Esophagus muscularis mucosa (tissue), 4 donors: Measurements from ENCODE around the gene RAVER2. TPM values are rescaled to one million over a fixed set of nuclear protein-coding genes. Genes with fewer than 3 reads are reported as not detected.

ENCODE experiments used
- DNase-seq: peaks from one replicate; pipeline ENCODE4 v3.0.0-alpha.2; 2017; ENCODE audit errors: extremely low spot score
- H3K27ac ChIP-seq, 4 donors: fragments of 200-600 bp; sonication (generic); replicated peaks in 1 of 4; 1 replicate in 3 of 4; 2 replicates in 1 of 4; pipeline ENCODE4 v1.5.1; 2016 to 2019; ENCODE audit warnings: mild to moderate bottlenecking in 1 of 4
- H3K27me3 ChIP-seq, 4 donors: fragments of 200-600 bp; sonication (generic); one replicate each; pipeline versions ENCODE4 v1.5.1 to v1.6.0; 2016 to 2019
- H3K36me3 ChIP-seq, 4 donors: fragments of 200-600 bp; sonication (generic); one replicate each; pipeline ENCODE4 v1.5.1; 2016 to 2019
- H3K4me1 ChIP-seq, 4 donors: fragments of 200-600 bp; sonication (generic); one replicate each; pipeline ENCODE4 v1.5.1; 2016 to 2019
- H3K4me3 ChIP-seq, 4 donors: fragments of 200-600 bp; sonication (generic); 1 replicate in 2 of 4; 2 replicates in 2 of 4; pipeline ENCODE4 v1.5.1; 2016 to 2019; ENCODE audit warnings: mild to moderate bottlenecking in 4 of 4, moderate library complexity in 1 of 4
- H3K9me3 ChIP-seq, 4 donors: fragments of 200-600 bp; sonication (generic); 1 replicate in 3 of 4; 2 replicates in 1 of 4; pipeline ENCODE4 v1.5.1; 2016 to 2019
- EP300 ChIP-seq: sonication (generic); formaldehyde crosslinking; IDR thresholded peaks from one replicate; pipeline ENCODE4 v1.6.1; 2017; ENCODE audit warnings: antibody characterized with exemption
- POLR2A ChIP-seq: fragments of 450-650 bp; IDR thresholded peaks from one replicate; pipeline ENCODE4 v1.6.1; 2017; ENCODE audit warnings: antibody characterized with exemption, moderate library complexity, mild to moderate bottlenecking, low read depth
- POLR2AphosphoS5 ChIP-seq, 2 donors: sonication (generic); formaldehyde crosslinking; IDR thresholded peaks; one replicate each; pipeline ENCODE4 v1.6.1; 2017; ENCODE audit warnings: antibody characterized with exemption in 2 of 2
- WGBS: methylation state at CpG from one replicate; pipeline ENCODE4 v1.1.5; 2018; 5-methylcytosine and 5-hydroxymethylcytosine counted together
- intact Hi-C: fragments of 100-400 bp; cut with DNase I; formaldehyde crosslinking; loops from one replicate; pipeline ENCODE4 v1.15.1; 2023
- total RNA-seq, 4 donors: library from RNA; depleted of rRNA; stranded (reverse); fragments of >200 nt; gene quantifications; one replicate each; pipeline versions ENCODE4 v1.1.0 to v1.2.1, GENCODE V29; 2016
- TF ChIP-seq, protein P1 (sequence below), 3 experiments: fragments of 200-600 bp in 2 of 3; fragments of 450-650 bp in 1 of 3; sonication (generic) in 2 of 3; IDR thresholded peaks; one replicate each; pipeline ENCODE4 v1.5.1; 2017 to 2019; ENCODE audit warnings: antibody characterized with exemption in 3 of 3, mild to moderate bottlenecking in 2 of 3, moderate library complexity in 1 of 3

Gene RAVER2
- total RNA-seq, 4 donors from 2014 or later: 17.9 to 30.2 (median 22.4) TPM

DNA sequence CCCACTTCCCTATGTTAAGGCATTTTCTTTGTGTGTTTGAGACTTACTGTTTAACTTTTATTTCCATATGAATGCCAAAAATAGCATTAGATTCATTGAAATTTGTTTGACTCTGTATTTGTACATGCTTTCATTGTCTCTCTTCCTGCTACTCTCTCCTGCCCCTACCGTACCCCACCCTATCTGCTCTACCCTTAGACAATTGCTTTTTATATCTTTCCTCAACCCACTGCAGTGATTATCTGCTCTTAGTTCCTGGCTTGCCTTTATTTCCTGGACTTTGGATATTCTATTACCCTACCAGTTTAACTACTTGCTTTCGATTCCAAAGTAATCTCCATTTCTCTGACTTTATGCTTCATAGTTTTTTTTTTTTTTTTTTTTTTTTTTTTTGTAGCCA lies 10.5 kb downstream of the RAVER2 start:
- DNase-seq: no peak
- 62% methylated on average over 2 of the region's 2 CpGs for WGBS
- Histone ChIP-seq H3K36me3 (no peaks in the 10 kb centered on the region), H3K27ac (no peak overlapping the region), H3K4me3 (no peak overlapping the region), H3K4me1 (peaks cover 10 to 21% (median 19%) of the 10 kb centered on the region in 4 donors), H3K27me3 (no peaks in the 10 kb centered on the region), H3K9me3 (no peaks in the 10 kb centered on the region)
- intact Hi-C loops: no loop called here
- TF ChIP-seq, protein P1, sequence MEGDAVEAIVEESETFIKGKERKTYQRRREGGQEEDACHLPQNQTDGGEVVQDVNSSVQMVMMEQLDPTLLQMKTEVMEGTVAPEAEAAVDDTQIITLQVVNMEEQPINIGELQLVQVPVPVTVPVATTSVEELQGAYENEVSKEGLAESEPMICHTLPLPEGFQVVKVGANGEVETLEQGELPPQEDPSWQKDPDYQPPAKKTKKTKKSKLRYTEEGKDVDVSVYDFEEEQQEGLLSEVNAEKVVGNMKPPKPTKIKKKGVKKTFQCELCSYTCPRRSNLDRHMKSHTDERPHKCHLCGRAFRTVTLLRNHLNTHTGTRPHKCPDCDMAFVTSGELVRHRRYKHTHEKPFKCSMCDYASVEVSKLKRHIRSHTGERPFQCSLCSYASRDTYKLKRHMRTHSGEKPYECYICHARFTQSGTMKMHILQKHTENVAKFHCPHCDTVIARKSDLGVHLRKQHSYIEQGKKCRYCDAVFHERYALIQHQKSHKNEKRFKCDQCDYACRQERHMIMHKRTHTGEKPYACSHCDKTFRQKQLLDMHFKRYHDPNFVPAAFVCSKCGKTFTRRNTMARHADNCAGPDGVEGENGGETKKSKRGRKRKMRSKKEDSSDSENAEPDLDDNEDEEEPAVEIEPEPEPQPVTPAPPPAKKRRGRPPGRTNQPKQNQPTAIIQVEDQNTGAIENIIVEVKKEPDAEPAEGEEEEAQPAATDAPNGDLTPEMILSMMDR (IDR thresholded peaks at IDR 0.05): no peak
- TF ChIP-seq POLR2AphosphoS5 (IDR thresholded peaks at IDR 0.05): no peak
- no peak for TF ChIP-seq EP300
- TF ChIP-seq POLR2A: no peak

DNA sequence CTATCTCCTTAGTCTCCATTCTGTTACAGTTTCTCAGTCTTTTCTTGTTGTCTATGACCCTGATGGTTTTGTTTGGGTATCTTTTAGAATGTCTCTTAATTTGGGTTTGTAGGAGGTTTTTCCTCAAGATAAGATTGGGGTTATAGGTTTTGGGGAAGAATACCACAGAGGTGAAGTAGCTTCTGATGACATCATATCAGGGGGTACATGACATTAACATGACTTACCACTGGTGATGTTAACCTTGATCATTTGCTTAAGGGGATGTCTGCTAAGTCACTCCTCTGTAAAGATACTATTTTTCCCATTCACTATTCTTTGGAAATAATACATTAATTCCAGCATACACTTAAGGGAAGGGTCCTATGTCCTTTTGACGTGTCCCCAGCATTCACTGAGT lies 11.9 kb downstream of the RAVER2 start:
- Histone ChIP-seq H3K27ac (no peak overlapping the region), H3K27me3 (no peaks in the 10 kb centered on the region), H3K36me3 (no peaks in the 10 kb centered on the region), H3K9me3 (no peaks in the 10 kb centered on the region), H3K4me1 (peaks cover 14 to 24% (median 19%) of the 10 kb centered on the region in 4 donors), H3K4me3 (no peak overlapping the region)
- TF ChIP-seq, protein P1 (IDR thresholded peaks at IDR 0.05): no peak
- TF ChIP-seq EP300: no peak
- no peak for TF ChIP-seq POLR2AphosphoS5 (IDR thresholded peaks at IDR 0.05)
- no peak for TF ChIP-seq POLR2A
- intact Hi-C loops: no loop called here
- WGBS: 100% methylated on average over 1 of the region's 1 CpG
- no peak for DNase-seq

DNA sequence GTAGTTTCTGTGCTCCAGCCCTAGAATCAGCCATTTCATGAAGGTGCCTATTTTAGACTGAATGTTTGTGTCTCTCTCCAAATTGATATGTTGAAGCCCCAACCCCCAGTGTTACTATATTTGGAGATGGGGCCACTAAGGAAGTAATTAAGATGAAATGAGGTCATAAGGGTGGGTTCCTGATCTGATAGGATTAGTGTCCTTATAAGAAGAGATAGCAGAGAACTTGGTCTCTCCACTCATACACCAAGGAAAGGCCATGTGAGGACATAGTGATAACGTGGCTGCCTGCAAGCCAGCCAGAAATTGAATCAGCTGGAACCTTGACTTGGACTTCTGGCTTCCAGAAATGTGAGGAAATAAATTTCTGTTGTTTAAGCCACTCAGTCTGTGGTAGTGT lies 12.3 kb downstream of the RAVER2 start:
- Histone ChIP-seq H3K27me3 (no peaks in the 10 kb centered on the region), H3K9me3 (no peaks in the 10 kb centered on the region), H3K36me3 (no peaks in the 10 kb centered on the region), H3K4me3 (no peak overlapping the region), H3K27ac (no peak overlapping the region), H3K4me1 (peaks cover 14 to 24% (median 19%) of the 10 kb centered on the region in 4 donors)
- no peak for DNase-seq
- TF ChIP-seq, protein P1 (IDR thresholded peaks at IDR 0.05): no peak
- TF ChIP-seq POLR2A (no peak), POLR2AphosphoS5 (IDR thresholded peaks at IDR 0.05) (no peak), EP300 (no peak)
- intact Hi-C loops: no loop called here
- WGBS: 67% methylated on average over 1 of the region's 1 CpG

DNA sequence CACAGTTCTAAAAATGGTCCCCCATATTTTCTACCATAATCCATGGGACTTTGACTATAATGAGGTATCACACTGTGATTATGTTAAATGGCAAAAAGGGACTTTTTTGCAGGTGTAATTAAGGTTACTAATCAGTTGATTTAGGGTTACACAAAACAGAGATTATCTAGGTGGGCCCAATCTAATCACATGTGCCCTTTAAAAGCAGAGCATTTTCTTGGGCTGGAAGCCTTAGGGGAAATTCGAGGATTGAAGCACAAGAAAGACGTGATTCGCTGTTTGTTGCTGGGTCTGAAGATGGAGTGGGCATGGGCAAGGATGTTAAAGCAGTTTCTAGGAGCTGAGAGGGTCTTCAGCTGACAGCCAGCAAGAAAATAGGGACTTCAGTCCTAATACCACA lies 13.4 kb downstream of the RAVER2 start:
- WGBS: 90% methylated on average over 3 of the region's 3 CpGs
- H3K4me1 ChIP-seq: peaks cover 14 to 24% (median 19%) of the 10 kb centered on the region in 4 donors
- no peaks in the 10 kb centered on the region for H3K27me3 ChIP-seq
- no peaks in the 10 kb centered on the region for H3K9me3 ChIP-seq
- H3K36me3 ChIP-seq: no peaks in the 10 kb centered on the region
- no peak for DNase-seq
- TF ChIP-seq EP300 (no peak), POLR2AphosphoS5 (IDR thresholded peaks at IDR 0.05) (no peak), POLR2A (no peak)
- TF ChIP-seq, protein P1 (IDR thresholded peaks at IDR 0.05): no peak
- intact Hi-C loops: no loop called here
- no peak overlapping the region for H3K27ac ChIP-seq
- no peak overlapping the region for H3K4me3 ChIP-seq

DNA sequence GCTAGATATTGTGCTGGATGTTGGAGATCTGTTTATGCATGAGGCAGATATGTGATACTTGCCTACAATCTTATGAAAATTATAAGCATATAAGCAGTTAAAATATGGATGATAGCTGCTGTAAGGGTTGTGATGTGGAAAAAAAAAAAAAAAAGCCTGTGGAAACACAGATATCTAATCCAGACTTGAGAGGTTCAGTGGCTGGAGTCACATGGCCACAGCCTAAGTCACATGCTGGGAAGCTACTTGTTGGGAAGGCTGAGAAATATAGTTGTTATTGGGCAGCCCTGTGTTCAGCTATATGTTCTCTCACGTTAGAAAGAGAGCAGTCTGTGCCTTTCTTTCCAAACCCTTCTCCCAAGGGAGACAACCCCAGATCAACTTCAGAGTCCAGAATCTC lies 15.1 kb downstream of the RAVER2 start:
- 72% methylated on average over 1 of the region's 1 CpG for WGBS
- Histone ChIP-seq H3K27ac (no peak overlapping the region), H3K4me3 (no peak overlapping the region), H3K9me3 (no peaks in the 10 kb centered on the region), H3K4me1 (peaks cover 10 to 15% (median 11%) of the 10 kb centered on the region in 4 donors), H3K27me3 (no peaks in the 10 kb centered on the region), H3K36me3 (no peaks in the 10 kb centered on the region)
- intact Hi-C loops: no loop called here
- DNase-seq: no peak
- TF ChIP-seq EP300: no peak
- TF ChIP-seq POLR2AphosphoS5 (IDR thresholded peaks at IDR 0.05): no peak
